Measurements from ENCODE around the gene CCDC6. TPM values are rescaled to one million over a fixed set of nuclear protein-coding genes. Genes with fewer than 3 reads are reported as not detected.

The CCDC6 gene
- total RNA-seq, 6 donors from 2014 or later = 42.5 to 118 (median 51.5) TPM

GRCh38 chr10:59907918-59908807 is 1.8 kb upstream of the CCDC6 start:
- Histone ChIP-seq H3K4me1 (peaks cover 29 to 36% (median 32%) of the 10 kb centered on the region in 4 donors), H3K4me3 (peak overlapping the region in 3 of 4 donors; percentile 24 to 77 (median 70)), H3K27me3 (no peaks in the 10 kb centered on the region), H3K36me3 (no peaks in the 10 kb centered on the region), H3K27ac (peak overlapping the region; percentile 89 to 95 (median 90)), H3K9me3 (no peaks in the 10 kb centered on the region)
- TF ChIP-seq POLR2A (IDR thresholded peaks at IDR 0.05) (peak in 3 of 4 donors; percentile 42 to 77 (median 46)), POLR2AphosphoS5 (IDR thresholded peaks at IDR 0.05) (peak; percentile 10 to 73), EP300 (IDR thresholded peaks at IDR 0.05) (no peak)
- TF ChIP-seq, protein P1, sequence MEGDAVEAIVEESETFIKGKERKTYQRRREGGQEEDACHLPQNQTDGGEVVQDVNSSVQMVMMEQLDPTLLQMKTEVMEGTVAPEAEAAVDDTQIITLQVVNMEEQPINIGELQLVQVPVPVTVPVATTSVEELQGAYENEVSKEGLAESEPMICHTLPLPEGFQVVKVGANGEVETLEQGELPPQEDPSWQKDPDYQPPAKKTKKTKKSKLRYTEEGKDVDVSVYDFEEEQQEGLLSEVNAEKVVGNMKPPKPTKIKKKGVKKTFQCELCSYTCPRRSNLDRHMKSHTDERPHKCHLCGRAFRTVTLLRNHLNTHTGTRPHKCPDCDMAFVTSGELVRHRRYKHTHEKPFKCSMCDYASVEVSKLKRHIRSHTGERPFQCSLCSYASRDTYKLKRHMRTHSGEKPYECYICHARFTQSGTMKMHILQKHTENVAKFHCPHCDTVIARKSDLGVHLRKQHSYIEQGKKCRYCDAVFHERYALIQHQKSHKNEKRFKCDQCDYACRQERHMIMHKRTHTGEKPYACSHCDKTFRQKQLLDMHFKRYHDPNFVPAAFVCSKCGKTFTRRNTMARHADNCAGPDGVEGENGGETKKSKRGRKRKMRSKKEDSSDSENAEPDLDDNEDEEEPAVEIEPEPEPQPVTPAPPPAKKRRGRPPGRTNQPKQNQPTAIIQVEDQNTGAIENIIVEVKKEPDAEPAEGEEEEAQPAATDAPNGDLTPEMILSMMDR (IDR thresholded peaks at IDR 0.05) = no peak
- ATAC-seq (ENCODE audit: low FRiP score in 2 of 2) (peak; percentile 55 to 74), DNase-seq (peak in 1 of 2 donors; percentile 81)
- WGBS, 2 donors = 2 to 4% methylated on average over 9 of the region's 9 CpGs

DNA sequence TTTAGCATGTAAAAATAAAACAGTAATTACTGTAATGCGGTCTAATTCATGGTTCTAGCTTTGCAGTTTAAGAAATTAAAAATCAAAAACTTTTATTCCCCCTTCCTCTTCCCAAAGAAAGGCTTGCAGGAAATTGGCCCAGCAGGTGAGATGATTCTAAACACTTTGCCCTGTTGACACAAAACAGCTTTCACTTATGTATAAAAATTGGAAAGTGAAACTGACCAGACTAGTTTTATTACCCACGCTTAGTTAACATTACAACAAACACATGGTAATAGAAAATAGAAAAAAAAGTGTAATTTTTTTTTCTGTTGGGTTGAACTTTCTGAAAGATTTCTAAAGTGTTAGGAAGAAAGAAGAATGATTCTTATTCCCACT is 1.2 kb upstream of the CCDC6 start:
- no peak for DNase-seq
- H3K27me3 ChIP-seq = no peaks in the 10 kb centered on the region
- TF ChIP-seq EP300 (IDR thresholded peaks at IDR 0.05) = no peak
- TF ChIP-seq, protein P1 (IDR thresholded peaks at IDR 0.05) = no peak
- TF ChIP-seq POLR2A (IDR thresholded peaks at IDR 0.05) = no peak
- no peak for TF ChIP-seq POLR2AphosphoS5 (IDR thresholded peaks at IDR 0.05)
- H3K36me3 ChIP-seq = no peaks in the 10 kb centered on the region
- peak overlapping the region in 3 of 4 donors; percentile 24 to 77 (median 70) for H3K4me3 ChIP-seq
- ATAC-seq (ENCODE audit: low FRiP score in 2 of 2) = no peak
- H3K4me1 ChIP-seq = peaks cover 29 to 38% (median 32%) of the 10 kb centered on the region in 4 donors
- WGBS, 2 donors = 52 to 53% methylated on average over 2 of the region's 2 CpGs
- H3K27ac ChIP-seq = peak overlapping the region; percentile 89 to 95 (median 90)
- H3K9me3 ChIP-seq = no peaks in the 10 kb centered on the region

- peak overlapping the region; percentile 70 to 97 (median 82) for H3K4me3 ChIP-seq
- TF ChIP-seq, protein P1 (IDR thresholded peaks at IDR 0.05) = no peak
- no peak for TF ChIP-seq POLR2A (IDR thresholded peaks at IDR 0.05)
- no peak for TF ChIP-seq EP300 (IDR thresholded peaks at IDR 0.05)
- TF ChIP-seq POLR2AphosphoS5 (IDR thresholded peaks at IDR 0.05) = no peak
- no peaks in the 10 kb centered on the region for H3K9me3 ChIP-seq
- H3K36me3 ChIP-seq = no peaks in the 10 kb centered on the region
- DNase-seq = peak in 1 of 2 donors; percentile 84
- H3K27me3 ChIP-seq = no peaks in the 10 kb centered on the region
- H3K4me1 ChIP-seq = peaks cover 29 to 50% (median 36%) of the 10 kb centered on the region in 4 donors
- peak in 1 of 2 donors; percentile 1 for ATAC-seq (ENCODE audit: low FRiP score in 2 of 2)
- H3K27ac ChIP-seq = peak overlapping the region; percentile 89 to 95 (median 90)
- WGBS, 2 donors = 1 to 3% methylated on average over 14 to 35 of the region's 56 CpGs
Observed at GRCh38 chr10:59905731-59906416, 482 bp downstream of the CCDC6 start.

GRCh38 chr10:59905066-59905730 is 1.2 kb downstream of the CCDC6 start:
- no peaks in the 10 kb centered on the region for H3K27me3 ChIP-seq
- H3K36me3 ChIP-seq = no peaks in the 10 kb centered on the region
- ATAC-seq (ENCODE audit: low FRiP score in 2 of 2) (peak in 1 of 2 donors; percentile 43), DNase-seq (peak in 1 of 2 donors; percentile 49)
- 4 to 5% methylated on average over 18 to 22 of the region's 23 CpGs for whole genome bisulfite sequencing, 2 donors
- H3K9me3 ChIP-seq = no peaks in the 10 kb centered on the region
- TF ChIP-seq EP300 (IDR thresholded peaks at IDR 0.05) (no peak), POLR2A (IDR thresholded peaks at IDR 0.05) (peak in 1 of 4 donors; percentile 2), POLR2AphosphoS5 (IDR thresholded peaks at IDR 0.05) (peak in 1 of 2 donors; percentile 5)
- TF ChIP-seq, protein P1 (IDR thresholded peaks at IDR 0.05) = no peak
- peaks cover 30 to 54% (median 37%) of the 10 kb centered on the region in 4 donors for H3K4me1 ChIP-seq
- peak overlapping the region; percentile 89 to 95 (median 90) for H3K27ac ChIP-seq
- H3K4me3 ChIP-seq = peak overlapping the region; percentile 70 to 97 (median 82)
